Peyer's patch (tissue), 4 donors: Measurements from ENCODE around the gene PDZD2.
"Not testable (repeated sequence)": the region's sequence is repeated elsewhere in the genome, so short reads cannot be mapped to it uniquely, and the experiment has no call there.

Experiments
- POLR2A ChIP-seq, 2 donors: fragments of 450-650 bp; IDR thresholded peaks; one replicate each; pipeline ENCODE4 v1.5.1; 2017; ENCODE audit warnings: antibody characterized with exemption in 2 of 2, mild to moderate bottlenecking in 2 of 2, moderate library complexity in 2 of 2
- TF ChIP-seq, protein P1 (sequence below), 6 experiments: fragments of 450-650 bp in 4 of 6; fragments of 200-600 bp in 2 of 6; sonication (generic) in 1 of 6; IDR thresholded peaks; one replicate each; pipeline ENCODE4 v1.5.1; 2017 to 2019; ENCODE audit warnings: antibody characterized with exemption in 6 of 6, mild to moderate bottlenecking in 3 of 6, moderate library complexity in 1 of 6

DNA sequence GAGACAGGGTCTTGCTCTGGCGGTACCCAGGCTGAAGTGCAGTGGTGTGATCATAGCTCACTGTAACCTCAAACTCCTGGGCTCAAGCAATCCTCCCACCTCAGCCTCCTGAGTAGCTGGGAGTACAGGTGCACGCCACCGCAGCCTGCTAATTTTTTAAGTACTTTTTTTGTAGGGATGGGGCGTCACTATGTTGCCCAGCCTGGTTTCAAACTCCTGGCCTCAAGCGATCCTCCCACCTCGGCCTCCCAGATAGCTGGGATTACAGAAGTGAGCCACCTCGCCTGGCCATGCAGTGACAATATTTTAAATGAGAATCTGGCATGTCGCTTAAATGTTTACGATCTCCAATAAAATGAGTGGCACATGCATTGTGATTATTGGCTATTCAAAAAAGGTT, 376.3 kb downstream of the PDZD2 start:
- not testable (repeated sequence) for TF ChIP-seq POLR2A (IDR thresholded peaks at IDR 0.05)
- TF ChIP-seq, protein P1, sequence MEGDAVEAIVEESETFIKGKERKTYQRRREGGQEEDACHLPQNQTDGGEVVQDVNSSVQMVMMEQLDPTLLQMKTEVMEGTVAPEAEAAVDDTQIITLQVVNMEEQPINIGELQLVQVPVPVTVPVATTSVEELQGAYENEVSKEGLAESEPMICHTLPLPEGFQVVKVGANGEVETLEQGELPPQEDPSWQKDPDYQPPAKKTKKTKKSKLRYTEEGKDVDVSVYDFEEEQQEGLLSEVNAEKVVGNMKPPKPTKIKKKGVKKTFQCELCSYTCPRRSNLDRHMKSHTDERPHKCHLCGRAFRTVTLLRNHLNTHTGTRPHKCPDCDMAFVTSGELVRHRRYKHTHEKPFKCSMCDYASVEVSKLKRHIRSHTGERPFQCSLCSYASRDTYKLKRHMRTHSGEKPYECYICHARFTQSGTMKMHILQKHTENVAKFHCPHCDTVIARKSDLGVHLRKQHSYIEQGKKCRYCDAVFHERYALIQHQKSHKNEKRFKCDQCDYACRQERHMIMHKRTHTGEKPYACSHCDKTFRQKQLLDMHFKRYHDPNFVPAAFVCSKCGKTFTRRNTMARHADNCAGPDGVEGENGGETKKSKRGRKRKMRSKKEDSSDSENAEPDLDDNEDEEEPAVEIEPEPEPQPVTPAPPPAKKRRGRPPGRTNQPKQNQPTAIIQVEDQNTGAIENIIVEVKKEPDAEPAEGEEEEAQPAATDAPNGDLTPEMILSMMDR (IDR thresholded peaks at IDR 0.05): not testable (repeated sequence)
